ENCODE results near the gene SAMD11. TPM values are rescaled to one million over a fixed set of nuclear protein-coding genes. Genes with fewer than 3 reads are reported as not detected.
A peak's percentile ranks its signal among the peaks of the same experiment; 100 is the strongest.

The SAMD11 gene
- total RNA-seq, 4 donors from 2014 or later: 2.2 to 26.9 (median 3.0) TPM; not detected in 1

DNA sequence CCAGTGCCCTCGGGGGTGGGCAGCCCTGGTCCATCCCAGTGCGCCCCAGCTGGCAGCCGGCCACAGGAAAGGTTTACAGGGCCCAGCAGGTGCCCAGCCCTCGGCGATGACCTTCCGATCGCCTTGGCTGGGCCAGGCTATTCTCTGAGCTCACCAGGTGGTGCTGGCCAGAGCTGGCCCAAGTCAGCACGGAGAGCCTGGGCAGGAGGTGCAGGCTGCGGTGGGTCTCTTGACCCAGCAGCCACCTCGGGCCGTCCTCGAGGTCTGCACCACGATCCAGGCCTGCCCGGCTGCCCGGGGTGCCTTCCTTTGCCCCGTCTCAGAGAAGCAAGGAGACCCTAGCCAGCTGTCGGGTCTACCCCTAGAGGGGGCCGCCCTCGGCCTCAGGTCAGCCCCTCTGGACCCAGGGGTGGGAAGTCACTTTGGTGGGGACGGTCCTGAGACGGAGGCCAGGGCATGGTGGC, 57.8 kb downstream of the SAMD11 start:
- WGBS, 2 donors (ENCODE audit: low coverage in 1 of 2): 73% methylated on average over 19 of the region's 21 CpGs; no CpG with 5 or more reads in 1 of the 2 donors
- in situ Hi-C loops (cut with MboI; ENCODE audit: low pct_ligation_motif_present in 1 of 4, low pct_unique_long_range_greater_than_20kb in 1 of 4, low sequenced_read_pairs in 3 of 4) (no loop called here), intact Hi-C loops (cut with DNase I; ENCODE audit: low total_unique reads) (no loop called here)
- Histone ChIP-seq H3K4me3 (no peak overlapping the region), H3K4me1 (peaks cover 0 to 6% (median 2%) of the 10 kb centered on the region in 4 donors), H3K9me3 (no peaks in the 10 kb centered on the region), H3K27ac (no peak overlapping the region), H3K36me3 (no peaks in the 10 kb centered on the region), H3K27me3 (peaks cover 65% of the 10 kb centered on the region)
- no peak for DNase-seq
- TF ChIP-seq POLR2AphosphoS5 (IDR thresholded peaks at IDR 0.05) (no peak), POLR2A (IDR thresholded peaks at IDR 0.05) (no peak), EP300 (IDR thresholded peaks at IDR 0.05; ENCODE audit: low read depth) (no peak)
- TF ChIP-seq, protein P1, sequence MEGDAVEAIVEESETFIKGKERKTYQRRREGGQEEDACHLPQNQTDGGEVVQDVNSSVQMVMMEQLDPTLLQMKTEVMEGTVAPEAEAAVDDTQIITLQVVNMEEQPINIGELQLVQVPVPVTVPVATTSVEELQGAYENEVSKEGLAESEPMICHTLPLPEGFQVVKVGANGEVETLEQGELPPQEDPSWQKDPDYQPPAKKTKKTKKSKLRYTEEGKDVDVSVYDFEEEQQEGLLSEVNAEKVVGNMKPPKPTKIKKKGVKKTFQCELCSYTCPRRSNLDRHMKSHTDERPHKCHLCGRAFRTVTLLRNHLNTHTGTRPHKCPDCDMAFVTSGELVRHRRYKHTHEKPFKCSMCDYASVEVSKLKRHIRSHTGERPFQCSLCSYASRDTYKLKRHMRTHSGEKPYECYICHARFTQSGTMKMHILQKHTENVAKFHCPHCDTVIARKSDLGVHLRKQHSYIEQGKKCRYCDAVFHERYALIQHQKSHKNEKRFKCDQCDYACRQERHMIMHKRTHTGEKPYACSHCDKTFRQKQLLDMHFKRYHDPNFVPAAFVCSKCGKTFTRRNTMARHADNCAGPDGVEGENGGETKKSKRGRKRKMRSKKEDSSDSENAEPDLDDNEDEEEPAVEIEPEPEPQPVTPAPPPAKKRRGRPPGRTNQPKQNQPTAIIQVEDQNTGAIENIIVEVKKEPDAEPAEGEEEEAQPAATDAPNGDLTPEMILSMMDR (IDR thresholded peaks at IDR 0.05): no peak

DNA sequence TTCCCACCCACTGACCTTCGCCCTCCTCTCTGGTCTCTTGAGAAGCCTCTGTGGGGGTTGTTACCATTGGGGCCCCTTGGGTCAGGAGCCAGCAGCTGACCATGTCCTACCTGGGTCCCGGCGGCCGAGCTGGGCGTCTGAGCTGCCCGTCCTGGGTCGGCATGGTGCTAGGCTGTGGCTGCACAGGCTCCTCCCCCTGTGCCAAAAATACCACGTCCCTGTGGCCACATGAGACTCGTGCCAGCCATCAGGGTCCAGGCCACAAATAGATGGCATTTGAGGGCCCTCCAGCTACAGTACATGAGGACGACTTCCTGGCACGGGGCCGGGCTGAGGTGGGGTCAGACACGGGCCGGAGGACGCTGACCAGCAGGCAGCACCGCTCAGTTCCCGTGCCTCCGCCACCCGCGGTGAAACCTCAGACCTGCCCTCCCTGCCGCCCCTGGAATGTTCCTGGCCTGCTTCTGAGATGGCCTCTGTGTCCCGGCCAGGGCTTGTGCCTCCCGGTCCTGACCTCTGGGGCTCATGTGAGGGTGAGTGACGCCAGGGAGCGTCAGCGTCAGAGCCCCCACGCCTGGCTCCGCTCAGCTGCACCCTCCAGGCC, 58.3 kb downstream of the SAMD11 start, which contains the start of gene PERM1:
PERM1 (minus strand) TSS at position 139 of the 604 bp plus-strand sequence. CDS start 1,064 bp downstream, outside the sequence.
- Histone ChIP-seq H3K36me3 (no peaks in the 10 kb centered on the region), H3K9me3 (no peaks in the 10 kb centered on the region), H3K4me3 (no peak within 1 kb of the TSS), H3K4me1 (peaks cover 0 to 6% (median 2%) of the 10 kb centered on the region in 4 donors), H3K27me3 (peaks cover 66% of the 10 kb centered on the region), H3K27ac (no peak within 1 kb of the TSS)
- no peak for DNase-seq
- TF ChIP-seq POLR2A (IDR thresholded peaks at IDR 0.05) (no peak), POLR2AphosphoS5 (IDR thresholded peaks at IDR 0.05) (no peak), EP300 (IDR thresholded peaks at IDR 0.05; ENCODE audit: low read depth) (no peak)
- TF ChIP-seq, protein P1 (IDR thresholded peaks at IDR 0.05): no peak
- intact Hi-C loops (cut with DNase I; ENCODE audit: low total_unique reads) (loop anchor here (2.0 kb wide), 1 partner anchor 81 kb away; no protein-coding TSS in a partner anchor), in situ Hi-C loops (cut with MboI; ENCODE audit: low pct_ligation_motif_present in 1 of 4, low pct_unique_long_range_greater_than_20kb in 1 of 4, low sequenced_read_pairs in 3 of 4) (no loop called here)
- WGBS, 2 donors (ENCODE audit: low coverage in 1 of 2): 44% methylated on average over 24 of the region's 28 CpGs; no CpG with 5 or more reads in 1 of the 2 donors

DNA sequence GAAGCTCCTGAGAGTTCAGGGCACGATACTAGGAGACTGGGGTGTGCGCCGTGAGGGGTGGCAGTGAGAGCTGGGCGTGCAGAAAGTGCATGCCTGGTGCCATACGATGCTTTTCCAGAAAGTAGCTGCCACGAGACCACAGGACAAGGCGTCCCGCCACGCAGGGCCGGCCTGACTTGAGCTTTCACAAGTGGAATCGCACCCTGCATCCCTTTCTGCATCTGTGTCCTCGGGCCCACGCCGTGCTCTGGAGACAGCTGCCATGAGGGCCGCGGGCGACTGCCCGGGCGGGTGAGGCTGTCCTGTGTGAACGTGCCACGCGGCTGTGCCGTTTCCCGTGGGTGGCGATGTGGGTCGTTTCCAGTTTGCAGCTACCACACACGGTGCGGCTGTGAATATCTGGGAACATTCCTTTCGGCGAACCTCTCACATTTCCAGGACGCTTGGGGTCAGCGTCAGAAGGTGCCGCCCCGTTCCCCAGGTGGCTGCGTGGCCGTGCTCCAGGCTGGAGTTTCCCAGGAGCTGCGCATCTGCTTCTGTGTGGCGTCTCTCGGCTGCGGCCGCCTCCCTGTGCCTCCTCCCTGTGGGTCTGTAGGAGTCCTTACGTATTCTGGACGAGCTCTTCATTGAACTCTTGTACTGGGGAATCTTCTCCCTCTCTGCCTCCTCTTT, 59.2 kb downstream of the SAMD11 start:
- DNase-seq: no peak
- in situ Hi-C loops (cut with MboI; ENCODE audit: low pct_ligation_motif_present in 1 of 4, low pct_unique_long_range_greater_than_20kb in 1 of 4, low sequenced_read_pairs in 3 of 4): no loop called here
- Histone ChIP-seq H3K36me3 (no peaks in the 10 kb centered on the region), H3K27me3 (peaks cover 72% of the 10 kb centered on the region), H3K4me3 (no peak overlapping the region), H3K9me3 (no peaks in the 10 kb centered on the region), H3K27ac (no peak overlapping the region), H3K4me1 (peaks cover 0 to 6% (median 2%) of the 10 kb centered on the region in 4 donors)
- intact Hi-C loops (cut with DNase I; ENCODE audit: low total_unique reads): loop anchor here (2.0 kb wide), 1 partner anchor 80 kb away; no protein-coding TSS in a partner anchor
- WGBS, 2 donors (ENCODE audit: low coverage in 1 of 2): 79% methylated on average over 43 of the region's 43 CpGs; no CpG with 5 or more reads in 1 of the 2 donors
- TF ChIP-seq POLR2A (IDR thresholded peaks at IDR 0.05) (no peak), EP300 (IDR thresholded peaks at IDR 0.05; ENCODE audit: low read depth) (no peak), POLR2AphosphoS5 (IDR thresholded peaks at IDR 0.05) (no peak)
- TF ChIP-seq, protein P1 (IDR thresholded peaks at IDR 0.05): no peak

DNA sequence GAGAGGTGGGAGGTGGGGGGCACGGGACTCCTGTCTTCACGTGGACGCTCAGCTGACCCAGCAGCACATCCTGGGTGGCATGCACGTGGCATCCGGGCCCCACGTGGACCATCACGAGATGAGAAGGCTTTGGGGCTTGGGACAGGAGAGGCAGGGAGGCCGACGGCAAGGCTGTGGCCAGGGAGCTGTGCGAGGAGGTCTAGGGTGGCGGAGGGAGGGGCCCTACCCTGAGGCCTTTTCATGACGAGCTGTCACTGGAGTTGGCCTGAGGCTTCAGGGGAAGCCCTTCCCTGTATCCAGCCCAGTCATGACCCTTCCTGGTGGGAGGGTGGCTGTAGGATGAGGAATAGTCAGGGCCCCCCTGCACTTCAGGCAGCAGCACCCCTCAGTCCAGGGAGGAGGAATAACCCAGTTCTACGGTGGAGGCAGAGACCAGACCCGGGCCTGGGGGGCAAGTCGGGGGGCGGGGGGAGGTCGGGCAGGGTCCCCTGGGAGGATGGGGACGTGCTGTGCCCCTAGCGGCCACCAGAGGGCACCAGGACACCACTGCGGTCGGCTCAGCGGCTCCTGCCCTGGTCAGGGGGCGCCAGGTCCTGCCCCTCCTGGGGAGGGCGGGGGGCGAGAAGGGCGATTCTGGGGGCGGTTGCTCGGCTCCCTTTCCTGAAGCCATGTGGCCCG, 60.2 kb downstream of the SAMD11 start:
- Histone ChIP-seq H3K27me3 (peaks cover 72% of the 10 kb centered on the region), H3K4me1 (peaks cover 0 to 6% (median 2%) of the 10 kb centered on the region in 4 donors), H3K36me3 (no peaks in the 10 kb centered on the region), H3K4me3 (no peak overlapping the region), H3K9me3 (no peaks in the 10 kb centered on the region), H3K27ac (no peak overlapping the region)
- in situ Hi-C loops (cut with MboI; ENCODE audit: low pct_ligation_motif_present in 1 of 4, low pct_unique_long_range_greater_than_20kb in 1 of 4, low sequenced_read_pairs in 3 of 4) (no loop called here), intact Hi-C loops (cut with DNase I; ENCODE audit: low total_unique reads) (loop anchor here (2.0 kb wide), 1 partner anchor 79 kb away; no protein-coding TSS in a partner anchor)
- 0 to 20% methylated on average over 1 to 26 of the region's 29 CpGs for WGBS, 2 donors (ENCODE audit: low coverage in 1 of 2)
- peak; percentile 51 for DNase-seq
- no peak for TF ChIP-seq POLR2A (IDR thresholded peaks at IDR 0.05)
- TF ChIP-seq, protein P1 (IDR thresholded peaks at IDR 0.05): peak; percentile 55 to 99 (median 96)

Data from transverse colon (tissue), 4 donors.